ENCODE results near the gene NRM. TPM values are rescaled to one million over a fixed set of nuclear protein-coding genes. Genes with fewer than 3 reads are reported as not detected.

NRM gene, protein sequence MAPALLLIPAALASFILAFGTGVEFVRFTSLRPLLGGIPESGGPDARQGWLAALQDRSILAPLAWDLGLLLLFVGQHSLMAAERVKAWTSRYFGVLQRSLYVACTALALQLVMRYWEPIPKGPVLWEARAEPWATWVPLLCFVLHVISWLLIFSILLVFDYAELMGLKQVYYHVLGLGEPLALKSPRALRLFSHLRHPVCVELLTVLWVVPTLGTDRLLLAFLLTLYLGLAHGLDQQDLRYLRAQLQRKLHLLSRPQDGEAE
- 25.1 TPM for total RNA-seq

DNA sequence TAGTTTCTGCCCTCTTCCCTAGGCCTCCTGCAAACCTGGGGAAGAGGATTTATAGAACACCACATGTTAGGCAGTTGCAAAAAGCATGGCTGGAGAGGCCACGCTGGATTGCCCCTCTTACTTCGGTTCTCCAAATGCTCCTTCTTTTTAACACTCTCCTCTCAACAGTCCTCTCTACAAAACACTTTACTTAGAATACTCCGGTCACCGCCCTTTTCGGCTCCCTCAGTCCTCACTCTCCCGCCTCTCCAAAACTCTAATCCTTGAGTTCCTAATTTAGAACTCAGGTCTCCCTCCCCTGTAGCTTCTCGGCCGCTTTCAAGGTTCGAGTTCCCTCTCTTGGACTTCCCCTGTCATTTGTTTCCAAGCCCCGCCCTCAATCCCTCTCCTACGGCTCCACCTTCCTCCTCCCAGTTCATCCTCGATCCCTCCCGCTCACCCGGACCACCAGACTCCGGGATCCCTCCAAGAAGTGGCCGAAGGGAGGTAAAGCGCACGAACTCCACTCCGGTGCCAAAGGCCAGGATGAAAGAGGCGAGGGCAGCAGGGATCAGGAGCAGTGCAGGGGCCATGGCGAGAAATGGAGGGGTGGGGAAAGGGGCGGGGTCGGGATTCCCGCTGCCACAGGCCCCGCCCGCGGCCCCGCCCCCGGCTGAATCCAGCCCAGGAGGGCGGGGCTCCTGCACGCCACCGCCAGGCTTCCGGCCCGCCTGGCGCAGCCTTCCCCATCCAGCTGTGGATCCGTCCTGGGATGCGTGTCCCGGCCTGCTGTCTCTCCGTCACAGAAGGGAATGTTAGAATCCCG is at the start of gene NRM:
Gene NRM (minus strand): TSS at position 582 of the 805 bp plus-strand sequence. CDS start 10 bp downstream, at position 572.
- intact Hi-C loops (cut with DNase I): loop anchor here (1.0 kb wide), 1 partner anchor 27 kb away; the partner anchor contains the start of gene MDC1
- Histone ChIP-seq H3K4me3 (peak within 1 kb of the TSS; percentile 66 to 79), H3K27me3 (no peaks in the 10 kb centered on the region), H3K36me3 (no peaks in the 10 kb centered on the region), H3K9me3 (no peaks in the 10 kb centered on the region), H3K4me1 (peaks cover 7 to 31% of the 10 kb centered on the region in 2 donors), H3K27ac (peak within 1 kb of the TSS; percentile 99)
- TF ChIP-seq, protein P1, sequence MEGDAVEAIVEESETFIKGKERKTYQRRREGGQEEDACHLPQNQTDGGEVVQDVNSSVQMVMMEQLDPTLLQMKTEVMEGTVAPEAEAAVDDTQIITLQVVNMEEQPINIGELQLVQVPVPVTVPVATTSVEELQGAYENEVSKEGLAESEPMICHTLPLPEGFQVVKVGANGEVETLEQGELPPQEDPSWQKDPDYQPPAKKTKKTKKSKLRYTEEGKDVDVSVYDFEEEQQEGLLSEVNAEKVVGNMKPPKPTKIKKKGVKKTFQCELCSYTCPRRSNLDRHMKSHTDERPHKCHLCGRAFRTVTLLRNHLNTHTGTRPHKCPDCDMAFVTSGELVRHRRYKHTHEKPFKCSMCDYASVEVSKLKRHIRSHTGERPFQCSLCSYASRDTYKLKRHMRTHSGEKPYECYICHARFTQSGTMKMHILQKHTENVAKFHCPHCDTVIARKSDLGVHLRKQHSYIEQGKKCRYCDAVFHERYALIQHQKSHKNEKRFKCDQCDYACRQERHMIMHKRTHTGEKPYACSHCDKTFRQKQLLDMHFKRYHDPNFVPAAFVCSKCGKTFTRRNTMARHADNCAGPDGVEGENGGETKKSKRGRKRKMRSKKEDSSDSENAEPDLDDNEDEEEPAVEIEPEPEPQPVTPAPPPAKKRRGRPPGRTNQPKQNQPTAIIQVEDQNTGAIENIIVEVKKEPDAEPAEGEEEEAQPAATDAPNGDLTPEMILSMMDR (IDR thresholded peaks at IDR 0.05): no peak
- DNase-seq (ENCODE audit: low spot score in 2 of 2): peak; percentile 46 to 92

DNA sequence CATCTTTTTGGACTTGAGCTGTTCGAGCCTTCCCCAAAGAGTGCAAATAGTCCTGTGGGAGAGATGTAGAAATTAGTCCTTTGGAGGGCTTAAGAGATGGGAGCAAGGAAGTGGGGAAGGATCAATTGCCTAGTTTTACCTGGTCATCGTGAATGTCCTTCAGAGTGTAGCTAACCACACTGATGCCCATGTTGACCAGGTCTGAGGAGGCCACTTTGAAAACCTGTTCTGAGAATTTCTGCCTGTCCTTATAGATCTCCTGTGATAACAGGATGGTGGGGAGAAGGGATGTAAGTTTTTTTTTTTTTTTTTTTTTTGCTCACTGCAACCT is 49.7 kb upstream of the NRM start:
- Histone ChIP-seq H3K4me1 (peaks cover 8 to 25% of the 10 kb centered on the region in 2 donors), H3K9me3 (no peaks in the 10 kb centered on the region), H3K4me3 (peak overlapping the region in 1 of 2 donors; percentile 89), H3K36me3 (peaks cover 40 to 57% of the 10 kb centered on the region in 2 donors), H3K27me3 (no peaks in the 10 kb centered on the region), H3K27ac (peak overlapping the region; percentile 6 to 97)
- DNase-seq (ENCODE audit: low spot score in 2 of 2): no peak
- TF ChIP-seq, protein P1 (IDR thresholded peaks at IDR 0.05): no peak
- intact Hi-C loops (cut with DNase I): loop anchor here (5.0 to 10.0 kb wide), 2 partner anchors 123 to 664 kb away; partner anchors contain the start of genes MICA, MRPS18B and PPP1R10

DNA sequence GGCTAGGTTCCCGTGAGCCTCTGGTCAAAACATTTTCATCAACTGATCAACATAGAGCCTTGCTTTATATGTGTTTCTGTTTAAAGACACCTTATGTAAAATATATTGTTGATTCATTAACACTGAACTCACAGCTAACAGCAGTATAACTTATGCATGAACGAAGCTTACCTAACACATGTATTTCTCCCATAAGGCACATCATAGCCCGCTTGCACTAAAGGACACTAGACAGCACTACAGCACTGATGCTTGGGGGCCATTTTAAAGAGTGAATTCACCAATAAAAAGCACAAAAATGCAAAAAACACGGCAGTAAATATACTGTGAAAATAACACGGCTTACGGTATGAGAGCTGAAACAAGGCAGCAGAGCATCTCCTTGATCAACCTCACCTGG is 47.7 kb upstream of the NRM start:
- intact Hi-C loops (cut with DNase I): no loop called here

DNA sequence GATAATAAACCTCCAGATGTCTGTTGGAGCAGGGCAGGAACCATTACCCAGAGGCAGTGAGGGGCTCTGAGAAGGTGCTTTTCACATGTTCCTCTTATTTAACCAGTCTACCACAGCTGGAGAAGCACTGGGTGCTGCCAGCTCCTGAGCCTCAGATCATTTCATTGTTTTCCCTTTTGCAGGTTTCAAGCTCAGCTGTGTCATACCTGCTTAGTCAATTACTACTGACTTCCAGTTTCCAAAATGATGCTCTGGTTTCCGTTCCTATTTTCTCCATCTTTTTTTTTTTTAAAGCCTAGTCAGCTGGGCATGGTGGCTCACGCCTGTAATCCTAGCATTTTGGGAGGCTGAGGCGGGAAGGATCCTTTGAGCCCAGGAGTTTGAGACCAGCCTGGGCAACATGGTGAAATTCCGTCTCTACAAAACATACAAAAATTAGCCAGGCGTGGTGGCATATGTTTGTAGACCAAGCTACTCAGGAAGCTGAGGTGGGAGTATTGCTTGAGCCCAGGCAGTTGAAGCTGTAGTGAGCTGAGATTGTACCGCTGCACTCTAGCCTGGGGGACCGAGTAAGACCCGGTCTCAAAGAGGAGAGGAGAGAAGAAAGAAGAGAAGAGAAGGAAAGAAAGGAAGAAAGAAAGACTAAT is 45.0 kb upstream of the NRM start:
- Histone ChIP-seq H3K36me3 (peaks cover 79 to 98% of the 10 kb centered on the region in 2 donors), H3K27ac (no peak overlapping the region), H3K4me3 (no peak overlapping the region), H3K9me3 (no peaks in the 10 kb centered on the region), H3K27me3 (no peaks in the 10 kb centered on the region), H3K4me1 (peaks cover 0 to 17% of the 10 kb centered on the region in 2 donors)
- TF ChIP-seq, protein P1 (IDR thresholded peaks at IDR 0.05): no peak
- intact Hi-C loops (cut with DNase I): no loop called here
- DNase-seq (ENCODE audit: low spot score in 2 of 2): no peak

More for the DNA sequence above, 47.7 kb upstream of the NRM start:
- Histone ChIP-seq H3K9me3 (no peaks in the 10 kb centered on the region), H3K36me3 (peaks cover 60 to 76% of the 10 kb centered on the region in 2 donors), H3K4me3 (no peak overlapping the region), H3K4me1 (peaks cover 8 to 25% of the 10 kb centered on the region in 2 donors), H3K27ac (no peak overlapping the region), H3K27me3 (no peaks in the 10 kb centered on the region)
- DNase-seq (ENCODE audit: low spot score in 2 of 2): no peak
- TF ChIP-seq, protein P1 (IDR thresholded peaks at IDR 0.05): no peak

DNA sequence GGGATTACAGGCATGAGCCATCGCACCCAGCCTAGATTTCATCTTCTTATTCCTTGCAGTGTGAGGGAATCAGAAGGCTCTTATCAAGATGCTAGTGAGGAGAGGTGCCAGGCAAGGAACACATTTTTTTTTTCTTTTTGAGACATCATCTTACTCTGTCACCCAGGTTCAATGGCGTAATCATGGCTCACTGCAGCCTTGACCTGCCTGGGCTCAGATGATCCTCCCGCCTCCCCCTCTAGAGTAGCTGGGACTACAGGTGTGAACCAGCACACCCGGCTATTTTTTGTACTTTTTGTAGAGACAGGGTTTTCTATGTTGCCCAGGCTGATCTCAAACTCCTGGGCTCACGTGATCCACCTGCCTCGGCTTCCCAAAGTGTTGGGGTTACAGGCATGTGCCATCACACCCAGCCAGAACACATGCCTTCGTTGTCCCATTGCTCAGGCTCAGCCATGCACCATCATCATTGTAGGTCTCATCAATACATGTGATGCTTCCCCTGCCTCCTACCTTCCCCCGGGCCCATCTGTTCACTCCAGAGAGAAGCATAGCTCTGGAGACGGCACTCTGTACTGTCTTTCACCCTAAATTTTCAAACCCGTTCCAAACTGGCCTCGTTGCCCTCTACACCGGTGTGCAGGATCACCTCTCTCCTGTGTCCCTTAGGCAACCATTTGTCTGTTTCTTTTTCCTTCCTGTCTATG is 41.6 kb upstream of the NRM start:
- Histone ChIP-seq H3K36me3 (peaks cover 82 to 99% of the 10 kb centered on the region in 2 donors), H3K4me1 (peaks cover 0 to 11% of the 10 kb centered on the region in 2 donors), H3K4me3 (no peak overlapping the region), H3K9me3 (no peaks in the 10 kb centered on the region), H3K27me3 (no peaks in the 10 kb centered on the region), H3K27ac (no peak overlapping the region)
- no peak for DNase-seq (ENCODE audit: low spot score in 2 of 2)
- intact Hi-C loops (cut with DNase I): no loop called here
- TF ChIP-seq, protein P1 (IDR thresholded peaks at IDR 0.05): no peak
